Endodermal cell (in vitro differentiated cells): ENCODE measurements around the gene GANC. TPM values are rescaled to one million over a fixed set of nuclear protein-coding genes. Genes with fewer than 3 reads are reported as not detected.

Experiments
- DNase-seq: peaks from one replicate; pipeline ENCODE4 v3.0.0-alpha.2; 2017
- H3K27ac ChIP-seq: 2 replicates; pipeline ENCODE4 v1.5.1; 2013; ENCODE audit warnings: mild to moderate bottlenecking, low read depth, low read length, moderate library complexity
- H3K27me3 ChIP-seq: 2 replicates; pipeline ENCODE4 v1.6.1; 2013; ENCODE audit warnings: mild to moderate bottlenecking, low read length, moderate library complexity; ENCODE audit not compliant: insufficient read depth, control insufficient read depth, poor library complexity, severe bottlenecking
- H3K36me3 ChIP-seq: 2 replicates; pipeline ENCODE4 v1.7.0; 2013; ENCODE audit warnings: mild to moderate bottlenecking, low read length, moderate library complexity; ENCODE audit not compliant: control insufficient read depth, insufficient read depth
- H3K4me1 ChIP-seq: one replicate; pipeline ENCODE4 v1.7.0; 2013; ENCODE audit warnings: low read length; ENCODE audit not compliant: control insufficient read depth, insufficient read depth
- H3K4me3 ChIP-seq: 2 replicates; pipeline ENCODE4 v1.5.1; 2013; ENCODE audit warnings: mild to moderate bottlenecking, low read length, moderate library complexity
- H3K9ac ChIP-seq: 2 replicates; pipeline ENCODE4 v1.6.1; 2013; ENCODE audit warnings: mild to moderate bottlenecking, low read length, moderate library complexity; ENCODE audit not compliant: poor library complexity, severe bottlenecking; ENCODE audit errors: extremely low read depth
- H3K9me3 ChIP-seq: 2 replicates; pipeline ENCODE4 v1.6.1; 2013; ENCODE audit warnings: mild to moderate bottlenecking, low read length, moderate library complexity; ENCODE audit not compliant: control insufficient read depth
- H3K27ac Mint-ChIP-seq: 2 replicates; pipeline ENCODE4 v1.8.0; 2020; ENCODE audit warnings: mixed read lengths
- H3K27me3 Mint-ChIP-seq: 2 replicates; pipeline ENCODE4 v1.8.0; 2021; ENCODE audit warnings: mild to moderate bottlenecking, mixed read lengths; ENCODE audit not compliant: insufficient read depth
- H3K36me3 Mint-ChIP-seq: 2 replicates; pipeline ENCODE4 v1.8.0; 2020; ENCODE audit warnings: low read depth, mixed read lengths
- H3K4me1 Mint-ChIP-seq: 2 replicates; pipeline ENCODE4 v1.8.0; 2020; ENCODE audit warnings: mixed read lengths
- H3K4me3 Mint-ChIP-seq: 2 replicates; pipeline ENCODE4 v1.8.0; 2020; ENCODE audit warnings: mild to moderate bottlenecking, moderate library complexity, mixed read lengths
- H3K9me3 Mint-ChIP-seq: 2 replicates; pipeline ENCODE4 v1.8.0; 2020; ENCODE audit warnings: mild to moderate bottlenecking, mixed read lengths
- WGBS, 2 experiments: methylation state at CpG; one replicate each; pipeline versions ENCODE4 v1.1.5 to v1.1.7; 2013; ENCODE audit warnings: missing lambda C conversion rate in 2 of 2, mixed read lengths in 1 of 2; ENCODE audit not compliant: insufficient coverage in 1 of 2, insufficient read length in 1 of 2; 5-methylcytosine and 5-hydroxymethylcytosine counted together
- total RNA-seq, 2 donors: library from RNA; stranded (reverse); fragmentation: NEBNext Ultra II Directional in 1 of 2; extraction: Animal tissue kit (Norgen Biotek cat#: 25700) in 1 of 2; gene quantifications; 2 replicates in 1 of 2; 3 replicates in 1 of 2; pipeline ENCODE4 v1.2.1, GENCODE V29; 2021
- TF ChIP-seq, protein P1 (sequence below): fragments of 200-600 bp; sonication (generic); conservative IDR thresholded peaks from 2 replicates; pipeline ENCODE4 v1.5.0; 2021; ENCODE audit warnings: antibody characterized with exemption, mild to moderate bottlenecking

Gene GANC
- total RNA-seq, 2 donors from 2014 or later: 13.8 to 17.1 TPM

DNA sequence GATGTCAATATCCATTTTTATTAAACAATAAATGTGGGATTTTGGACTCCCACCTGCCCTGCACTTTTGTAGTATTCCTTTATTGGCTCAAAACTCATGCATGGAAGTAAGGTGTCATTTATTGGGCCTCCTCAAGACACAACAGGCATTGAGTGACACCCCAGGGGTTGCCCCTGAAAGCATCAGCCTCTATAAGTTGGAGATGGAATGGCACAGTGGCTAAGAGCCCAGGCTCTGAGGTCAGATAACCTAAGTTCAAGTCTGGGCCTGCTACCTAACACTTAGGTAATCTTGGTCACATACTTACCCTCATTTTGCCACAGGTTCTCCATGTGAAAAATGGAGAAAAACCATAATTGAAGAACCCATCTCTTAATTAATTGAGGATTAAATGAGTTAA, 90.9 kb downstream of the GANC start:
- H3K4me1 ChIP-seq: peaks cover 4% of the 10 kb centered on the region
- H3K9me3 Mint-ChIP-seq: peaks cover 5% of the 10 kb centered on the region

DNA sequence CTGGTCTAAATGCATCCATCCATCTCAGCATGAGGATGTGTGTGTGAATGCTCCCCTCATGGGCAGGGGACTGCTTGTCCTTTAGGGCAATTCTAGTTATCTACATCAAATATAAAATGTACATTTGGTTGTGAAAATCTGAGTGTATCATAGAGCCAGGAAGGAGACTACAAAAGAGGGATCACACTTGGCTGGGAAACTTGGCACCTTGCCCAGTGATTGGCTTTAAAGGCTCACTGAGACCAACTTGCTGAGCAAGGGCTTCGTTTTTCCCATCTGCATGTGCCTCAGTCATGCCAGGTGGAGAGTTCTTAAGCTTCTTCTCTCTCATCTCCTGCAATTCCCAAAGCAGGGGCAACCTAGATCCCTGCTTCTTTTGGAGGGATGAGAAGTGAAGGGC, 91.5 kb downstream of the GANC start:
- Mint-ChIP-seq H3K9me3 (peaks cover 11% of the 10 kb centered on the region), H3K4me3 (no peak overlapping the region), H3K4me1 (peaks cover 10% of the 10 kb centered on the region), H3K27ac (no peak overlapping the region), H3K27me3 (peaks cover 51% of the 10 kb centered on the region), H3K36me3 (peaks cover 3% of the 10 kb centered on the region)
- TF ChIP-seq, protein P1, sequence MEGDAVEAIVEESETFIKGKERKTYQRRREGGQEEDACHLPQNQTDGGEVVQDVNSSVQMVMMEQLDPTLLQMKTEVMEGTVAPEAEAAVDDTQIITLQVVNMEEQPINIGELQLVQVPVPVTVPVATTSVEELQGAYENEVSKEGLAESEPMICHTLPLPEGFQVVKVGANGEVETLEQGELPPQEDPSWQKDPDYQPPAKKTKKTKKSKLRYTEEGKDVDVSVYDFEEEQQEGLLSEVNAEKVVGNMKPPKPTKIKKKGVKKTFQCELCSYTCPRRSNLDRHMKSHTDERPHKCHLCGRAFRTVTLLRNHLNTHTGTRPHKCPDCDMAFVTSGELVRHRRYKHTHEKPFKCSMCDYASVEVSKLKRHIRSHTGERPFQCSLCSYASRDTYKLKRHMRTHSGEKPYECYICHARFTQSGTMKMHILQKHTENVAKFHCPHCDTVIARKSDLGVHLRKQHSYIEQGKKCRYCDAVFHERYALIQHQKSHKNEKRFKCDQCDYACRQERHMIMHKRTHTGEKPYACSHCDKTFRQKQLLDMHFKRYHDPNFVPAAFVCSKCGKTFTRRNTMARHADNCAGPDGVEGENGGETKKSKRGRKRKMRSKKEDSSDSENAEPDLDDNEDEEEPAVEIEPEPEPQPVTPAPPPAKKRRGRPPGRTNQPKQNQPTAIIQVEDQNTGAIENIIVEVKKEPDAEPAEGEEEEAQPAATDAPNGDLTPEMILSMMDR: no peak
- H3K27me3 ChIP-seq: peaks cover 28% of the 10 kb centered on the region
- H3K9me3 ChIP-seq: peaks cover 10% of the 10 kb centered on the region
- H3K36me3 ChIP-seq: no peaks in the 10 kb centered on the region
- WGBS, 2 experiments: 93 to 100% methylated on average over 1 of the region's 1 CpG
- peaks cover 4% of the 10 kb centered on the region for H3K4me1 ChIP-seq
- no peak overlapping the region for H3K9ac ChIP-seq
- no peak overlapping the region for H3K4me3 ChIP-seq
- H3K27ac ChIP-seq: no peak overlapping the region
- DNase-seq: no peak

More for the DNA sequence above, 90.9 kb downstream of the GANC start:
- Mint-ChIP-seq H3K27ac (no peak overlapping the region), H3K36me3 (peaks cover 2% of the 10 kb centered on the region), H3K4me3 (no peak overlapping the region), H3K27me3 (peaks cover 56% of the 10 kb centered on the region), H3K4me1 (peaks cover 10% of the 10 kb centered on the region)
- H3K27me3 ChIP-seq: peaks cover 28% of the 10 kb centered on the region
- no peak for DNase-seq
- no peak overlapping the region for H3K4me3 ChIP-seq
- H3K27ac ChIP-seq: no peak overlapping the region
- TF ChIP-seq, protein P1: no peak
- no peaks in the 10 kb centered on the region for H3K36me3 ChIP-seq
- peaks cover 6% of the 10 kb centered on the region for H3K9me3 ChIP-seq
- H3K9ac ChIP-seq: no peak overlapping the region

DNA sequence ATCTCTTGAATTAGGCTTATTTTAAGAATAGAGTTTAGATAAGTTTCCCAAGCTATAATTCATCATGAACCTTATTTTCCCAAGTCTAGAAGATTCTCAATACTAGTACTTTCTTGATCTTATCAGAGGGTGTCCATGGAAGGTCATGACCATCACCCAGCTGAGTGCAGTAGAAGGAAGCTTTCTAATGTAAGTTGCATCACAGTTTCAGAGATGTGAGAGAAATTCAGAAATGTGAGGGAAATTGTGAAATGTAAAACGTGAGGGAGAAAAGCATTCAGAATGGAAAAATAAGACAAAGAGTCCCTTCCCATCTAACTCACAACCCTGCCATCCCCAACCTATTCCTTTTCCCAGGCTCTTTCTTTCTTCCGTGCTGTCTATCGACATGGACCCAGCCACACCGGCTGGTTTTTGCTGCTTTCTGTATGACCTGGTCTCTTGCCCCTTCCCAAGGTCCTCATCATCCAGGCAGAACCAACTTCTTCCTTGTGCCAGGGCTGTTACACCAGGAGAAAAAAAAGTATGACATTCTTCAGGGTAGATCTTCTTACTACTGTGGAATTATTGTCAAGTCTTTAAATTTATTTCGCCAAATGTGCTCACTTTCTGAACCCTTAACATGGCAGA, 93.0 kb downstream of the GANC start:
- H3K27me3 ChIP-seq: peaks cover 28% of the 10 kb centered on the region
- H3K4me1 ChIP-seq: peaks cover 4% of the 10 kb centered on the region
- peaks cover 12% of the 10 kb centered on the region for H3K9me3 ChIP-seq
- H3K36me3 Mint-ChIP-seq: peaks cover 3% of the 10 kb centered on the region
- no peak overlapping the region for H3K27ac Mint-ChIP-seq
- peaks cover 47% of the 10 kb centered on the region for H3K27me3 Mint-ChIP-seq
- H3K36me3 ChIP-seq: no peaks in the 10 kb centered on the region
- H3K4me1 Mint-ChIP-seq: peaks cover 10% of the 10 kb centered on the region
- H3K9ac ChIP-seq: no peak overlapping the region
- no peak overlapping the region for H3K4me3 ChIP-seq
- H3K4me3 Mint-ChIP-seq: no peak overlapping the region
- DNase-seq: no peak
- TF ChIP-seq, protein P1: no peak
- WGBS, 2 experiments: 87 to 90% methylated on average over 3 to 5 of the region's 5 CpGs
- no peak overlapping the region for H3K27ac ChIP-seq
- H3K9me3 Mint-ChIP-seq: peaks cover 22% of the 10 kb centered on the region
